ENCODE results near the gene SPR.

The SPR gene

GRCh38 chr2:72931280-72931910, 44.2 kb downstream of the SPR start:
- DNase-seq (ENCODE audit: low read depth in 2 of 3, low spot score in 1 of 3): peak in 1 of 3 donors; percentile 14

- no peak for DNase-seq (ENCODE audit: low read depth in 2 of 3, low spot score in 1 of 3)
Observed at GRCh38 chr2:72932045-72932740, 45.0 kb downstream of the SPR start.

GRCh38 chr2:72932805-72933204, 45.6 kb downstream of the SPR start:
- DNase-seq (ENCODE audit: low read depth in 2 of 3, low spot score in 1 of 3): no peak

DNA sequence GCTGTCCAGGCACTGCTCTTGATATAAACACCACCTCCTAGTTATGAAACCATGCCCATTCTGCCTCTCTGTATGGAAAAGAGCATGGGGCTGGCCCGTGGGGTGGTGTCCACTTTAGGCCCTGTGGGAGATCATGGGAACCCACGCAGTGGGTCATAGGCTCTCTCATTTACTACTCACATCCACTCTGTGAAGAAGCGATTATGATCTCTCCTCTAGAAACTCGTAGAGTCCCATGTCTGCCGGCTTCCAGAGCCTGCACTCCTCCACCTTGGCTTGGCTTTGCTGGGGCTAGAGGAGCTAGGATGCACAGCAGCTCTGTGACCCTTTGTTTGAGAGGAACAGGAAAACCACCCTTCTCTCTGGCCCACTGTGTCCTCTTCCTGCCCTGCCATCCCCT, 46.0 kb downstream of the SPR start:
- DNase-seq (ENCODE audit: low read depth in 2 of 3, low spot score in 1 of 3): no peak

- DNase-seq (ENCODE audit: low read depth in 2 of 3, low spot score in 1 of 3): no peak
Observed at GRCh38 chr2:72933646-72934151, 46.5 kb downstream of the SPR start.

DNA sequence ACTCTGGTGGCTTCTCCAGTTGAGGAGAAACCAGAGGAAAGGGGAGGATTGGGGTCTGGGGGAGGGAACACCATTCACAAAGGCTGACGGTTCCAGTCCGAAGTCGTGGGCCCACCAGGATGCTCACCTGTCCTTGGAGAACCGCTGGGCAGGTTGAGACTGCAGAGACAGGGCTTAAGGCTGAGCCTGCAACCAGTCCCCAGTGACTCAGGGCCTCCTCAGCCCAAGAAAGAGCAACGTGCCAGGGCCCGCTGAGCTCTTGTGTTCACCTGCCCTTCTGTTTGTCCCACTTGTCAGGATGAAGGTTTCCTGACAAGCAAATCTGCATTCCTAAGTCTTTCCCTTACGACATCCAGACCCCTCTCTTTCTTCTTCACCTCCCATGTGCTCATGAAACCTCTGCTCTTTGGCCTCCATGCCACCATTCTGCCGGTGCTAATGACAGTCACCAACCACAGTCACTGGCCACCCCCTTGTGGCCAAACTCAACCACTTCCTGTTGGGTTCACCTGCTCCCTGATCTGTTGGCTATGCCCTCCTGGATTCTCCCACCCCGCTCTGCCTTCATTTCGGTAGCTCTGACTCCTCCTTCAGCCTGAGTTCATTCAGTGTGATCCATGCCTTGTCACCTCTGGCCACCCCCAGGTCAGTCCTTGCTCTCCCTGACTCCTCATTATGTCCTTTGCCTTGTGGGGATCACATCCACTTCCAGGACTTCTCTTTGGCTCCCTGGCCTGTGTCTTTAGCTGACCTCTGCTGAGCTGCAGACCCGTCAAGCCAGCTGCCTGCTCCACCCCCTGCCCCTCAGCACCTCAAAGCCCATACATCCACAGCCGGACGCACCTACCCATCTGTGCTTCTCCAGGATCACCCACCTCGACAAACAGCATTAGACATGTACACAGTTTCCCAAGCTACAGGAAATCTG, 47.7 kb downstream of the SPR start:
- DNase-seq (ENCODE audit: low read depth in 2 of 3, low spot score in 1 of 3): no peak

GRCh38 chr2:72935611-72935957, 48.4 kb downstream of the SPR start:
- DNase-seq (ENCODE audit: low read depth in 2 of 3, low spot score in 1 of 3): no peak

- no peak for DNase-seq (ENCODE audit: low read depth in 2 of 3, low spot score in 1 of 3)
Observed at GRCh38 chr2:72936660-72937355, 49.6 kb downstream of the SPR start.

GRCh38 chr2:72937356-72937669, 50.1 kb downstream of the SPR start:
- DNase-seq (ENCODE audit: low read depth in 2 of 3, low spot score in 1 of 3): no peak

DNA sequence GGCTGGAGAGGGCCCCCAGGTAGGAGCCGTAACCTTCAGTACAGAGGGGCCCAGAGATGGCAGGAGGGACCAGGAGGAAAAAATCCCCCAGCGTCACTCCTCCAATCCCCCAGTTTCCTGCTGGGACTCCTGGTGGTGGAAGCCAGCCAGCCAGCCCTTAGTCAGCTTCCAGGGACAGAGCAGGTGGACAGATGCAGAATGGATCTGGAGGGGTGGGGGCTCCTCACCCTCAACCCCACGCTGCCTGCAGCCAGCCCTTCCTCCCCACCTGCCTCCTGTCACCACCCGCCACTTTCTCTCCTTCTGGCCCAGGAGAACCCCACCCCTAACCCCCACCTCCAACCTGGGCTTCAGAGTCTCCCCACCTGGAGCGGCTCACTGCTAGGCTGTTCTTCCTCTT, 51.2 kb downstream of the SPR start:
- DNase-seq (ENCODE audit: low read depth in 2 of 3, low spot score in 1 of 3): no peak

DNA sequence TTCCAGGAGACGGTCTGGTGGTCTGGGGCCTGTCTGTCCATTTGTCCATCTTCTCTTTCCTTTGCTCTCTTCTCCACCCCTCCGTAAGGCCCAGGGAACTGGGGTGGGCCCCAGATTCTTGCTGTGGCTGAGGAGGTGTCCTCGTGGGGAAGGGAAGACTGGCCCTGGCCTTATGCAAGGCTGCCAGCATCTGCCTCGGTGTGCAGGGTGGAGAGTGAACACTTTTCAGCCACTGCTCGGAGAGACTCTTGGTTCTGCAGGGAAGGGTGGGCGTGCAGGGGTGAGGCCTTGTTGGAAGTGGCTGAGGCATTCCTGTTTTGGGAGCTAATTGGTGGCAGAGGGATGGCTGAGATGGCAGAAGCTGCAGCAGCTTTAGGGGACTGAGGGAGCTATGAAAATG, 53.2 kb downstream of the SPR start:
- DNase-seq (ENCODE audit: low read depth in 2 of 3, low spot score in 1 of 3): no peak

DNA sequence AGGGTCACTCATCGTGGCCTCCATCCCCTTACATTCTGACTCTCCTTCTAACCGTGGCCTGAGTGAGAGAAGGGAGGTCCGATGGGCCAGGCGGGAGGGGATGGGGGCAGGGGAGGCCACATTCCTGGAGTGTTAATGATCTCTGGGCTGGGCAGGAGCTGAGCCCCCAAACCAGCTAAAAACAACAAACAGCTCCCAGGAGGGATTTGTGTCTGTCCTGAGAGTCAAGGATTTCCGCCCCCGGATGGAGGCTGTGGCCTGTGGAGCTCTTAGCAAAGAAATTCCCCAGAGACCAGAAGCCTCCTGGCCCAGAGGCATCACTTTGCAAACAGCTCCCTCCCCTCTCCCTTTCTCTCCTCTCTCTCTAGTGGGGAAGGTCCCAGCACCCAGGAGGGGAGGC, 53.6 kb downstream of the SPR start:
- DNase-seq (ENCODE audit: low read depth in 2 of 3, low spot score in 1 of 3): no peak
